ENCODE results near the gene TATDN2. TPM values are rescaled to one million over a fixed set of nuclear protein-coding genes. Genes with fewer than 3 reads are reported as not detected.
"Not testable (repeated sequence)": the region's sequence is repeated elsewhere in the genome, so short reads cannot be mapped to it uniquely, and the experiment has no call there.

TATDN2 gene
- total RNA-seq, 2 experiments from 2014 or later: 57.1 to 59.5 TPM

DNA sequence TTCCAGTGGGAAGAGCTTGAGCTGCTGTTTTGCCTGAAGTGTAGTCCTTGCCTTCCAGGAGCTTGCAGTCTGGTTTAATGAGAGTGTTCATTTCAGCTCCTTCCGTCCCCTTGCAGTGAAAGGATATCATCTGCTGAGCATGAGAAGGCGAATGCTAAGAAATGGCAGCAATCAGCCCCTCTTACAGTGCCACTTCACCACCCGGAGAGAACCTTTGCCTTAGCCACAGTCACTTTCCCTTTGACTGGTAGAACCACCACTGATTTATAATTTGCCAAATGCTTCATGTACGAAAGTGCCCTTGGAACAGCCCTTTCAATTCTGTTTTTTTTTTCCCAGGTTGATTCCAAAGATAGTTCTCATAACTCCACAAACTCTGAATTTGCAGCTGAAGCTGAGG lies 11.5 kb downstream of the TATDN2 start:
- peaks cover 70% of the 10 kb centered on the region for H3K4me1 Mint-ChIP-seq
- ChIA-PET CTCF (no interaction called here), POLR2A (interaction anchor here (0.6 kb wide), 1 partner anchor 10 kb away, joined by 3 read pairs; no protein-coding TSS in a partner anchor)
- DNase-seq: no peak
- no peak overlapping the region for H3K4me3 Mint-ChIP-seq
- peaks cover 89% of the 10 kb centered on the region for H3K36me3 Mint-ChIP-seq (ENCODE audit: low read depth)
- no peaks in the 10 kb centered on the region for H3K27me3 Mint-ChIP-seq
- no peaks in the 10 kb centered on the region for H3K9me3 Mint-ChIP-seq
- no peak overlapping the region for H3K27ac Mint-ChIP-seq

DNA sequence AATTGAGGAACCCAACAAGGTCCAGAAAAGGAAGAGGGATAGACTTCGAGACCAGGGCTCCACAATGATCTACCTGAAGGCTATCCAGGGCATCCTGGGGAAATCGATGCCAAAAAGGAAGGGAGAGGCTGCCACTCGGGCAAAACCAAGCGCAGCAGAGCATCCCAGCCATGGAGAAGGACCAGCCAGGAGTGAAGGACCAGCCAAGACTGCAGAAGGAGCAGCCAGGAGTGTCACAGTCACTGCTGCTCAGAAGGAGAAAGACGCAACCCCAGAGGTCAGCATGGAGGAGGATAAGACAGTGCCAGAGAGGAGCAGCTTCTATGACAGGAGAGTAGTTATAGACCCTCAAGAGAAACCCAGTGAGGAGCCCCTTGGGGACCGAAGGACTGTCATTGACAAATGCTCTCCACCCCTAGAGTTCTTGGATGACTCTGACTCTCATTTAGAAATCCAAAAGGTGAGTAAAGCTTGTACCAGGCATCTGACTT lies 12.0 kb downstream of the TATDN2 start:
- Mint-ChIP-seq H3K9me3 (no peaks in the 10 kb centered on the region), H3K27me3 (no peaks in the 10 kb centered on the region), H3K4me3 (no peak overlapping the region), H3K27ac (peak overlapping the region; percentile 33), H3K4me1 (peaks cover 65% of the 10 kb centered on the region), H3K36me3 (ENCODE audit: low read depth) (peaks cover 86% of the 10 kb centered on the region)
- ChIA-PET CTCF (interaction anchor here (0.8 kb wide), 1 partner anchor 113 kb away, joined by 5 read pairs; no protein-coding TSS in a partner anchor), POLR2A (no interaction called here)
- DNase-seq: no peak

DNA sequence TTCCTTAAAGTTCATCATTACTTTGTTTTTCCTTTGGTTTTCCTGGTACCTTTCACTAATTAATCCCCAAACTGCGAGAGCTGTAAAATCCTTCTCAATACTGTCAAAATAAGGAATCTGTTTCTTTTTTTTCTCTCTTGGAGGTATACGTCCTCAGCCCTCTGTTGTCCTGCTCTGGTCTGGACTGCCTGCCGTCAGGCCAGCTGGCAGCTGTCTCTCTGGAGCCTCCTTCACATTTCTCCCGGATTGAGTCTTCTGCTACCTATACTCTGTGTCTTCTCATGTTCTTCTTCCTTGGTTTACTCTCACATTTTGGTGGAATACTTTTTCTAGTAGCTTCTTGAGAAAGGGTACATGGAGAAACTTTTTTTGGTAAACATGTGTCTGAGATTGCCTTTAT lies 13.8 kb downstream of the TATDN2 start:
- H3K4me1 Mint-ChIP-seq: peaks cover 65% of the 10 kb centered on the region
- no peak overlapping the region for H3K4me3 Mint-ChIP-seq
- ChIA-PET CTCF (interaction anchor here (0.5 to 3.2 kb wide), 8 partner anchors 12 to 511 kb away, joined by 3 to 27 read pairs (median 4); partner anchors contain the start of gene TATDN2), POLR2A (interaction anchor here (1.0 to 4.0 kb wide), 4 partner anchors 14 to 329 kb away, joined by 3 to 16 read pairs (median 8); partner anchors contain the start of gene TATDN2)
- H3K27me3 Mint-ChIP-seq: no peaks in the 10 kb centered on the region
- peak overlapping the region; percentile 13 for H3K27ac Mint-ChIP-seq
- no peak for DNase-seq
- peaks cover 83% of the 10 kb centered on the region for H3K36me3 Mint-ChIP-seq (ENCODE audit: low read depth)
- H3K9me3 Mint-ChIP-seq: no peaks in the 10 kb centered on the region

DNA sequence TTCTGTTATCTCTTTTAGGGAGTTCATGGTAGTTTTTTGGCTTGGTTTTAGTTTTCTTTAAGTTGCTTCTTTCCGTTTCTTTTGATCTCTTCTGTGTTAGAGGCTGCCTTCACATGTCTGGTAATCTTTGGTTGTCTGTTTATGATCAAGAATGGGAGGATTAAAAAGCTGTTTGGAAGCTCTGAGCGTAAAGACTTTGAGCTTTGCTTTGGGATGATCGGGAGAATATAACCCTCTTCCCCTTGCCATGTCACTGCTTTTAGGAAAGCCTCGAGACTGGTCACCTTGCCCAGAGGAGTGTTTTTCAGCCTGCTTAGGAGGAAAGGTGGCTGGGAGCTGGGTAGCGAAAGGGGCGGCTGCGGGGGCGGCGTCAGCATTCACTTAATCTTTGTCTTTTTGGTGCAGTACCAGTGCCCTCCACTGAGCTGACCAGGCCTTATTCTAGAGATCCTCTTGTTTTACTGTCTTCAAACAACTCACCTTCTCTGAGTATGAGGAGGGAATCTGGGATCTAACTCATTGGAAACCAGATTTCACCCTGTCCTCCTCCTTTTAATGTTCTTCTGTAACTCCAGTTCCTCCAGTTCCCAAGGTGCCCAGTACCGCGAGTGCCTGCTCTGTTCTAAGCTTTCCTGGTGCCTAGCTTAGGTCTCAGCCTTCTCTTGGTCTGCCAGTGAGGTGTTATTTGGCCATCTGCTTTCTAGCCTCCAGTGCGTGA lies 15.5 kb downstream of the TATDN2 start:
- Mint-ChIP-seq H3K4me3 (peak overlapping the region; percentile 52), H3K4me1 (peaks cover 72% of the 10 kb centered on the region), H3K27ac (peak overlapping the region; percentile 59), H3K27me3 (no peaks in the 10 kb centered on the region), H3K36me3 (ENCODE audit: low read depth) (peaks cover 86% of the 10 kb centered on the region), H3K9me3 (no peaks in the 10 kb centered on the region)
- ChIA-PET POLR2A (interaction anchor here (0.8 to 4.0 kb wide), 14 partner anchors 10 to 510 kb away, joined by 3 to 16 read pairs (median 6); partner anchors contain the start of genes BRK1, CRELD1, GHRL and TATDN2), CTCF (interaction anchor here (0.5 to 3.2 kb wide), 46 partner anchors 8 to 871 kb away, joined by 3 to 27 read pairs (median 4); partner anchors contain the start of genes BRK1, EMC3, IRAK2 and SEC13)
- DNase-seq: peak; percentile 72

DNA sequence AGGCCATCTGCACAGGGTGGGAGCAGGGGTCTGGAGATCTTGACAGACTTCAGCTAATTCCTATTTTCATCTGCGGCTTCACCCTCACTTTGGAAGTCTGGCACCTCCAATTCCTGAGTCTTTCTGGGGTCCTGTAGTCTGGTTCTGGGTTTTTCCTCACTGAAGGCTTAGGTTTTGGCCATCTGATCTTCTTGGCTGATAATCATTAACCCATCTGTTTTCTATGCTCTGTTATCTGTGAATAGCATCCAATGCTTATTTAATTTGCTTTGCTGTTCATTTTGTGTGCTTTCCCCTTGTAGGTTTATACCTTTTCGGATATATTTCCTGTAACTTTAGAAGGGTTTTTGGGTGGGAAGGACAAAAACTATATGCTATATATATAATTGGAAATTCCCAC lies 17.6 kb downstream of the TATDN2 start:
- H3K36me3 Mint-ChIP-seq (ENCODE audit: low read depth): peaks cover 82% of the 10 kb centered on the region
- H3K27me3 Mint-ChIP-seq: no peaks in the 10 kb centered on the region
- peak overlapping the region; percentile 44 for H3K27ac Mint-ChIP-seq
- H3K4me3 Mint-ChIP-seq: no peak overlapping the region
- CTCF ChIA-PET: interaction anchor here (0.6 to 2.9 kb wide), 4 partner anchors 56 to 249 kb away, joined by 3 to 20 read pairs (median 4); partner anchors contain the start of gene SEC13
- POLR2A ChIA-PET: no interaction called here
- no peaks in the 10 kb centered on the region for H3K9me3 Mint-ChIP-seq
- no peak for DNase-seq
- peaks cover 58% of the 10 kb centered on the region for H3K4me1 Mint-ChIP-seq

DNA sequence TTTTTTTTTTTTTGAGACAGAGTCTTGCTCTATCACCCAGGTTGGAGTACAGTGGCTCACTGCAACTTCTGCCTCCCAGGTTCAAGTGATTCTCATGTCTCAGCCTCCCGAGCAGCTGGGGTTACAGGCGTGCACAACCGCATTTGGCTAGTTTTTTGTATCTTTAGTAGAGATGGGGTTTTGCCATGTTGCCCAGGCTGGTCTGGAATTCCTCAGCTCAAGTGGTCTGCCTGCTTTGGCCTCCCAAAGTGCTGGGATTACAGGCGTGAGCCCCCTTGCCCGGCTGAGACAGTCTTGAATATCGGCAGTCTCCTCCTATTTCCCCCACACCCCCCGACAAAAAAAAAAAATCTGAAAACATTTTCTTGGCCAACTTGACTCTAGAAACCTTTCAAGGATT lies 18.7 kb downstream of the TATDN2 start:
- H3K27ac Mint-ChIP-seq, H3K27me3 Mint-ChIP-seq, DNase-seq, H3K9me3 Mint-ChIP-seq, H3K4me3 Mint-ChIP-seq, POLR2A ChIA-PET: not testable (repeated sequence)
- Mint-ChIP-seq H3K36me3 (ENCODE audit: low read depth) (peaks cover 81% of the 10 kb centered on the region), H3K4me1 (peaks cover 53% of the 10 kb centered on the region)
- CTCF ChIA-PET: interaction anchor here (0.9 kb wide), 1 partner anchor 121 kb away, joined by 3 read pairs; no protein-coding TSS in a partner anchor

DNA sequence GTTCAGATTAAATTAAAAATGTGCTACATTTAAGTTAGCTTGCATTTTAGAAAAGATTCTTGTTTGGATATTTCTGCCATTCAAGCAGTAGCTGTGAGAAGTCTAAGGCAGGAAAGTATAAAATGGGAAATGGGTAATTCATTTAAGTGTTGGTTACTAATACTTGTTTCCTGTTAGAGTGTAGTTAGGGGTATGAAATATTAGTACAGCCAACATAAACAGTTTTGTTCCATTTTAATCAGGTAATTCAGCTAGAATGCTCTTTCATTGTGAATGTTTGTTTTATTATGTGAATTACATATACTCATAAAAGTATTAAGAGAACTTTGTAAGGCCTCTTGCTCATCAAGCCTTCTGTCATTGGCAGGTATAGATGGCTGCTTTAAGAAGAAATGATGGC lies 19.9 kb downstream of the TATDN2 start:
- Mint-ChIP-seq H3K36me3 (ENCODE audit: low read depth) (peaks cover 76% of the 10 kb centered on the region), H3K27me3 (no peaks in the 10 kb centered on the region), H3K9me3 (no peaks in the 10 kb centered on the region), H3K27ac (no peak overlapping the region), H3K4me1 (peaks cover 51% of the 10 kb centered on the region), H3K4me3 (no peak overlapping the region)
- DNase-seq: no peak
- POLR2A ChIA-PET: interaction anchor here (1.3 to 2.1 kb wide), 2 partner anchors 12 to 18 kb away, joined by 4 to 5 read pairs; no protein-coding TSS in a partner anchor
- CTCF ChIA-PET: no interaction called here

DNA sequence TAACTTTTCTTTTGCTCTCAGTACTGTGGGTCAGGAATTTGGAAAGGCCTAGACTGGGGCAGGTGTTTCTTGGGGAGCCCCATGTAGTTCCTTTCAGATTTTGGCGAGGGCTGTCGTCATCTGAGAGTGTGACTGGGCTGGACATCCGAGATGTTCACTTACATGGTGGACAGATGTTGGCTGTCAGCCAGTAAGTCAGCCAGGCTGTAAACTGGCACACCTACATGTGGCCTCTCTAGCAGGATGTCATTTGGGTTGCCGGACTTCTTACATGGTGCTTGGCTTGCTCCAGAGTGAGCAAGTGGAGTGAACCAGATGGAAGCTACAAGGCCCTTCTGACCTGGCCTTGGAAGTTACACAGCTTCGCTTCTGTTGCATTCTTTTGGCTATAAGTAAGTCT lies 20.7 kb downstream of the TATDN2 start:
- no peak for DNase-seq
- Mint-ChIP-seq H3K4me3 (no peak overlapping the region), H3K27ac (no peak overlapping the region), H3K36me3 (ENCODE audit: low read depth) (peaks cover 74% of the 10 kb centered on the region), H3K27me3 (no peaks in the 10 kb centered on the region), H3K9me3 (no peaks in the 10 kb centered on the region), H3K4me1 (peaks cover 49% of the 10 kb centered on the region)
- POLR2A ChIA-PET: interaction anchor here (1.3 to 2.1 kb wide), 2 partner anchors 11 to 19 kb away, joined by 4 to 5 read pairs; no protein-coding TSS in a partner anchor
- CTCF ChIA-PET: no interaction called here

DNA sequence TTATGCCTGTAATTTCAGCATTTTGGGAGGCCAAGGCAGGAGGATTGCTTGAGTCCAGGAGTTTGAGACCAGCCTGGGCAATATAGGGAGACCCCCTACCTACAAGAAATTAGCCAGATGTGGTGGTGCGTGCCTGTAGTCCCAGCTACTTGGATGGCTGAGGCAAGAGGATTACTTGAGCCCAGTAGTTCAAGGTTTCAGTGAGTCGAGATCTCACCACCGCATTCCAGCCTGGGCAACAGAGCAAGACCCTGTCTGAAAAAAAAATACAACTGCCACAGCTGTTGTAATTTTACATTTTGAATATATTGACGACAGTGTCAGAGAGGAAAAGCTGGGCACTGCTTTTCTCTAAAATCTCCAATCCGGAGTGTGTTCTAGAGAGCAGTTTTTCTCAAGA lies 21.2 kb downstream of the TATDN2 start:
- no peak overlapping the region for H3K4me3 Mint-ChIP-seq
- POLR2A ChIA-PET: interaction anchor here (0.7 to 2.1 kb wide), 3 partner anchors 10 to 19 kb away, joined by 3 to 5 read pairs (median 4); no protein-coding TSS in a partner anchor
- H3K9me3 Mint-ChIP-seq: no peaks in the 10 kb centered on the region
- peaks cover 74% of the 10 kb centered on the region for H3K36me3 Mint-ChIP-seq (ENCODE audit: low read depth)
- DNase-seq: no peak
- peaks cover 49% of the 10 kb centered on the region for H3K4me1 Mint-ChIP-seq
- CTCF ChIA-PET: no interaction called here
- no peak overlapping the region for H3K27ac Mint-ChIP-seq
- H3K27me3 Mint-ChIP-seq: no peaks in the 10 kb centered on the region

DNA sequence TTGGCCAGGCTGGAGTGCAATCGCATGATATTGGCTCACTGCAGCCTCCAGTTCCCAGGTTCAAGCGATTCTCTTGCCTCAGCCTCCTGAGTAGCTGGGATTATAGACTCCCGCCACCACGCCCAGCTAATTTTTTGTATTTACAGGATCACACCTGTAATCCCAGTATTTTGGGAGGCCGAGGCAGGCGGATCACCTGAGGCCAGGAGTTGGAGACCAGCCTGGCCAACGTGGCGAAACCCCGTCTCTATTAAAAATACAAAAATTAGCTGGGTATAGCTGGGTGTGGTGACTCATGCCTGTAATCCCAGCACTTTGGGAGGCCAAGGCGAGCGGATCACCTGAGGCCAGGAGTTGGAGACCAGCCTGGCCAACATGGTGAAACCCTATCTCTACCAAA lies 24.2 kb downstream of the TATDN2 start:
- DNase-seq, H3K4me3 Mint-ChIP-seq, CTCF ChIA-PET, H3K27ac Mint-ChIP-seq, H3K9me3 Mint-ChIP-seq, H3K27me3 Mint-ChIP-seq: not testable (repeated sequence)
- H3K4me1 Mint-ChIP-seq: peaks cover 50% of the 10 kb centered on the region
- POLR2A ChIA-PET: interaction anchor here (0.9 to 1.0 kb wide), 3 partner anchors 32 to 246 kb away, joined by 3 to 4 read pairs (median 3); partner anchors contain the start of gene FANCD2
- H3K36me3 Mint-ChIP-seq (ENCODE audit: low read depth): peaks cover 69% of the 10 kb centered on the region

DNA sequence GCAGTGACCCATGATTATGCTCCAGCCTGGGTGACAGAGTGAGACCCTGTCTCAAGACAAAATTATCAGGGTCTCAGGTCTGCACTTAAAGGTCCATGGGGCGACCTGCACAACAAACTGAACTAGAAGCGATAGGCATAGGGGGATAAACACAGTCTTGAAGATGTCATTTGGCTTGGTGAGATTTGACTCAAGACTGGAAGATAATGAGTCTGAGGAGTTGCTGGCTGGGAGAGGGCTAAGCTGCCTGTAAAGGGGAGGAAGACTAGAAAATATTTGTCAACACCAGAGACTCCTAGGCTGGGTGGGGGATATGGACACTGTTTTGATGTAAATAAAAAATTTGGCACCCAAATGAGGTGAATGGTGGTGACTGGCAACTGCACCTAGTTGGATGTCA lies 24.7 kb downstream of the TATDN2 start:
- H3K27me3 Mint-ChIP-seq: no peaks in the 10 kb centered on the region
- H3K4me3 Mint-ChIP-seq: no peak overlapping the region
- peaks cover 50% of the 10 kb centered on the region for H3K4me1 Mint-ChIP-seq
- CTCF ChIA-PET: no interaction called here
- no peaks in the 10 kb centered on the region for H3K9me3 Mint-ChIP-seq
- POLR2A ChIA-PET: interaction anchor here (0.9 to 1.0 kb wide), 2 partner anchors 32 to 78 kb away, joined by 3 read pairs; no protein-coding TSS in a partner anchor
- no peak for DNase-seq
- H3K36me3 Mint-ChIP-seq (ENCODE audit: low read depth): peaks cover 71% of the 10 kb centered on the region
- no peak overlapping the region for H3K27ac Mint-ChIP-seq

DNA sequence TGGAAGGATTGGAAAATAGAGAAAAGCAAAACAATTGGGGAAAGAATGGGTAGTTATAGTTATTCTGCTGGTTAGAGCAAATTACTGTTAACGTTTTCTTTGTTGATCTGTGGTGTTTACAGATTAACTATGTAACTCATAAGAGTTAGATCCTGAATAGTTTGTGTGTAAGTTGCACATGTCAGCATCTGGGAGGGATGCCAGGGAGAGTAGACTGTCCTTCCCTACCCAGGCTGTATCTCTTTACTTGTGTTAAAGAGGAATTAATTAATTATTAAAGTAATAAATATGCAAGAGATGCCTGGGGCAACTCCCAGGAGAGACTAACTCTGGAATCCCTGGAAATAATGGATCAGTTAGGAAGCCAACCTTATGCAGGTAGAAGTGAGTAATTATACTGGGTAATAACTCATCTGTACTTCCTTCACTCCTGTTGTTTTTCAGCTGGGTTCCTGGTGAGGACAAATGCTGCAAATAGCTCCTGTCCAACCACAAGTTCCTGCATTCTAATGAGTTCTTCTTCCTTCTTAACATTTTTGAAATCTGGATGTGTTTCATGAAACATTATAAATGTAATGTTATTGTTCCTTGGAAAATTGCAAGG lies 25.5 kb downstream of the TATDN2 start:
- POLR2A ChIA-PET: no interaction called here
- CTCF ChIA-PET: interaction anchor here (0.5 to 1.2 kb wide), 2 partner anchors 10 to 21 kb away, joined by 3 to 4 read pairs; no protein-coding TSS in a partner anchor
- Mint-ChIP-seq H3K27ac (no peak overlapping the region), H3K4me1 (peaks cover 47% of the 10 kb centered on the region), H3K9me3 (no peaks in the 10 kb centered on the region), H3K27me3 (no peaks in the 10 kb centered on the region), H3K4me3 (no peak overlapping the region), H3K36me3 (ENCODE audit: low read depth) (peaks cover 68% of the 10 kb centered on the region)
- DNase-seq: no peak

DNA sequence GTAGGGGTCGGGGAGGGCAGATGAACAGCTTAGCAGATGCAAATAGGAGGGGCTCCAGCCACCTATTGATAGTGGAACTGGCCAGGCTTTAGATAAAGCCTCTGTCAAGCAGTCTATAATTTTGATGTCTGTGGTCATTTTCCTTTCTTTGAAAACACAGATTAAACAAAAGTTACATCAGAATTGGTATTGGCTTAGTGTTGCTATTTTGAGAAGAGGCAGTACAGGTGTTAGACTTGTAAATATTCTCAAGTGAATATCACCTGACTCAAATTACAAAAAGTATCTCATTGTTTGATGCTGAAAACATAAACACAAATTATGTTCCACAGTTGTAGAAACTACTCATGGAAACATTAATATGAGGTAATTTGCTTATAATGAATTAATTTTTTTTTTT lies 26.3 kb downstream of the TATDN2 start:
- CTCF ChIA-PET: interaction anchor here (1.2 kb wide), 1 partner anchor 11 kb away, joined by 4 read pairs; no protein-coding TSS in a partner anchor
- POLR2A ChIA-PET: interaction anchor here (0.6 kb wide), 1 partner anchor 118 kb away, joined by 3 read pairs; no protein-coding TSS in a partner anchor
- no peak overlapping the region for H3K4me3 Mint-ChIP-seq
- peaks cover 71% of the 10 kb centered on the region for H3K36me3 Mint-ChIP-seq (ENCODE audit: low read depth)
- DNase-seq: no peak
- H3K4me1 Mint-ChIP-seq: peaks cover 45% of the 10 kb centered on the region
- no peaks in the 10 kb centered on the region for H3K27me3 Mint-ChIP-seq
- H3K9me3 Mint-ChIP-seq: no peaks in the 10 kb centered on the region
- H3K27ac Mint-ChIP-seq: no peak overlapping the region
